Chondrocyte (in vitro differentiated cells): ENCODE results near the gene POC1B. TPM values are rescaled to one million over a fixed set of nuclear protein-coding genes. Genes with fewer than 3 reads are reported as not detected.
A peak's percentile ranks its signal among the peaks of the same experiment; 100 is the strongest.

Experiments
- DNase-seq: peaks from one replicate; pipeline ENCODE4 v3.0.0; 2021; ENCODE audit warnings: mixed read lengths, low spot score
- H3K27ac Mint-ChIP-seq: one replicate; pipeline ENCODE4 v1.8.0; 2021; ENCODE audit warnings: mild to moderate bottlenecking, moderate library complexity, mixed read lengths; ENCODE audit not compliant: unreplicated experiment
- H3K27me3 Mint-ChIP-seq: 2 replicates; pipeline ENCODE4 v1.8.0; 2021; ENCODE audit warnings: low read depth, mixed read lengths
- H3K36me3 Mint-ChIP-seq: 2 replicates; pipeline ENCODE4 v1.8.0; 2021; ENCODE audit warnings: low read depth, mixed read lengths
- H3K4me1 Mint-ChIP-seq: 2 replicates; pipeline ENCODE4 v1.8.0; 2021; ENCODE audit warnings: low read depth, mild to moderate bottlenecking, mixed read lengths
- H3K4me3 Mint-ChIP-seq: one replicate; pipeline ENCODE4 v1.8.0; 2021; ENCODE audit warnings: mild to moderate bottlenecking, moderate library complexity, mixed read lengths; ENCODE audit not compliant: unreplicated experiment
- H3K9me3 Mint-ChIP-seq: 2 replicates; pipeline ENCODE4 v1.8.0; 2021; ENCODE audit warnings: low read depth, mixed read lengths
- total RNA-seq: library from RNA; stranded (reverse); gene quantifications from 3 replicates; pipeline ENCODE4 v1.2.1, GENCODE V29; 2021
- TF ChIP-seq, protein P1 (sequence below): fragments of 200-600 bp; sonication (generic); IDR thresholded peaks from 2 replicates; pipeline ENCODE4 v1.5.0; 2021; ENCODE audit warnings: antibody characterized with exemption, mild to moderate bottlenecking, moderate library complexity

Gene POC1B
- total RNA-seq, 1 donor from 2014 or later: 10.4 TPM

DNA sequence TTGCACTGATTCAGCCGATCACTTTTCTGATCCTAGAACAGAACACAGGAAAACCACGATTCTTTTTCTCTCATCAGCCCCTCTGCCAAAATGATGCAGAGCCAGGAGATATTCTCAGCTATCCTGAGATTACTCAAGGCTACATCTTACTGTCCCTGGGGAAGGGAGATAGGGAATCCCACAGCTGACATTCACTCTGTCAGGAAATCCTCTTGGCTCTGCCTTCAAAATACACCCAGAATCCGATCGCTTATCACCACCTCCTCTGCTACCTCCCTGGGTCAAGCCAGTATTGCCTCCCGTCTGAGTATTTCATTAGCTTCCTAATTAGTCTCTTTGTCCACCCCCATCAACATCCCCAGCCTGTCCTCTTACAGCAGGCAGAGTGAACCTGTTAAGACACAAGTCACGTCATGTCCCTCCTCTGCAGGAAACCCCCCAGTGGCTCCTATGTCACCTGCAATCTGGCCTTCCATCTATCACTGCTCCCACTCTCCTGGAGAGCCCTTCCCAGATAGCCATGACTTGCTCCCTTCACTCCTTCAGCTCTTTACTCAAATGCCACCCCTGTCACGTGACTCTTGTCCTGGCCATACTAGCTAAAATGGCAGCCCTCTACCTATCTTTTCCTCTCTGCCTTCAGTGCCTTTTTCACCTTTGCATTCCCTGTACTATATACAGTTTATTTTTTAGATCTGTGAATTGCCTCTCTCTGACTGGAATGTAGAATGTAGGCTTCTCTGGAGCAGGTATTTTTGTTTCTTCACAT lies 71.6 kb downstream of the POC1B start:
- Mint-ChIP-seq H3K36me3 (no peaks in the 10 kb centered on the region), H3K27ac (peak overlapping the region; percentile 97), H3K4me3 (no peak overlapping the region), H3K4me1 (peaks cover 52% of the 10 kb centered on the region), H3K9me3 (no peaks in the 10 kb centered on the region), H3K27me3 (no peaks in the 10 kb centered on the region)
- TF ChIP-seq, protein P1, sequence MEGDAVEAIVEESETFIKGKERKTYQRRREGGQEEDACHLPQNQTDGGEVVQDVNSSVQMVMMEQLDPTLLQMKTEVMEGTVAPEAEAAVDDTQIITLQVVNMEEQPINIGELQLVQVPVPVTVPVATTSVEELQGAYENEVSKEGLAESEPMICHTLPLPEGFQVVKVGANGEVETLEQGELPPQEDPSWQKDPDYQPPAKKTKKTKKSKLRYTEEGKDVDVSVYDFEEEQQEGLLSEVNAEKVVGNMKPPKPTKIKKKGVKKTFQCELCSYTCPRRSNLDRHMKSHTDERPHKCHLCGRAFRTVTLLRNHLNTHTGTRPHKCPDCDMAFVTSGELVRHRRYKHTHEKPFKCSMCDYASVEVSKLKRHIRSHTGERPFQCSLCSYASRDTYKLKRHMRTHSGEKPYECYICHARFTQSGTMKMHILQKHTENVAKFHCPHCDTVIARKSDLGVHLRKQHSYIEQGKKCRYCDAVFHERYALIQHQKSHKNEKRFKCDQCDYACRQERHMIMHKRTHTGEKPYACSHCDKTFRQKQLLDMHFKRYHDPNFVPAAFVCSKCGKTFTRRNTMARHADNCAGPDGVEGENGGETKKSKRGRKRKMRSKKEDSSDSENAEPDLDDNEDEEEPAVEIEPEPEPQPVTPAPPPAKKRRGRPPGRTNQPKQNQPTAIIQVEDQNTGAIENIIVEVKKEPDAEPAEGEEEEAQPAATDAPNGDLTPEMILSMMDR: no peak
- no peak for DNase-seq

DNA sequence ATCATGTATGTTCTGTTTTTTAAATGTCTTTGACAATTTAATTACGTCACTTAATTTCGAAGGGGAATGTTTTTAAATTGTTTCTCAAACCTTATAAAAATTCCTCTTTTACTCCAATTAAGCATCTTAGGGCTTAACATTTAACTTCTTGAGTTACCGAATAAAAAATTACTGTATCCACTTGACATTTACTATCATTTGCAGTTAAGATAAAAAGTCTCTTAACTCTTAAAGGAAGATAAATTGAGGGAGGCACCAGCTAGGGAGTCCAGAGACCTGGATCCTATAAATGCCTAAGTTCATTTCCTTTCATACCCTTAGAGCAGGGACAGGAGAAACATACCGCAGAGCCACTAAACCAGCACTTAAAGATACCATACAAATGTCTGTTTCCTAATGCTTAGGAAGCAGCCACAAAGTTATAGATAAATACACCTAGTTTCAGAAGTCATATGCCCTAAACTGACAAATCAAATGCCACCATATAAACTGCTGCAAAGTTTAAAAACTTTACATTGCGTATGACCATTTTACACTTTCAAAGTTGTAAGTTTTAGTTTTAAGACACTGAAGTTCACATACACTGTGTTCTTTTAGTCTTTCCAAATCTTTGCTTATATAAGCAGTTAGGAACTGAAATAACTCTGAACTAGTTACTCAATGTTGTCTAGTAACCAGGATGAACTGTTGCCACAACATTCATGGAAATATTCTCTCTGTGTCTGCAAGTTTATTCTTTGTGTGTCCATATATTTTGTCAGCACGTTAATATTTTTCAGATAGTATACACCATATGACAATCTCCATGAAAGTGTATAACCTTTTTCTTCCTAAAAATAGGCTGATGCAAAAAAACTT lies 72.5 kb downstream of the POC1B start:
- H3K9me3 Mint-ChIP-seq: no peaks in the 10 kb centered on the region
- peak overlapping the region; percentile 97 for H3K27ac Mint-ChIP-seq
- no peaks in the 10 kb centered on the region for H3K36me3 Mint-ChIP-seq
- TF ChIP-seq, protein P1: no peak
- H3K4me3 Mint-ChIP-seq: no peak overlapping the region
- peaks cover 57% of the 10 kb centered on the region for H3K4me1 Mint-ChIP-seq
- no peaks in the 10 kb centered on the region for H3K27me3 Mint-ChIP-seq
- no peak for DNase-seq

GRCh38 chr12:89451841-89452251 lies 74.0 kb downstream of the POC1B start:
- peak overlapping the region; percentile 97 for H3K27ac Mint-ChIP-seq
- DNase-seq: no peak
- no peaks in the 10 kb centered on the region for H3K9me3 Mint-ChIP-seq
- H3K27me3 Mint-ChIP-seq: no peaks in the 10 kb centered on the region
- peak overlapping the region; percentile 46 for H3K4me3 Mint-ChIP-seq
- no peaks in the 10 kb centered on the region for H3K36me3 Mint-ChIP-seq
- peaks cover 57% of the 10 kb centered on the region for H3K4me1 Mint-ChIP-seq
- TF ChIP-seq, protein P1: no peak

DNA sequence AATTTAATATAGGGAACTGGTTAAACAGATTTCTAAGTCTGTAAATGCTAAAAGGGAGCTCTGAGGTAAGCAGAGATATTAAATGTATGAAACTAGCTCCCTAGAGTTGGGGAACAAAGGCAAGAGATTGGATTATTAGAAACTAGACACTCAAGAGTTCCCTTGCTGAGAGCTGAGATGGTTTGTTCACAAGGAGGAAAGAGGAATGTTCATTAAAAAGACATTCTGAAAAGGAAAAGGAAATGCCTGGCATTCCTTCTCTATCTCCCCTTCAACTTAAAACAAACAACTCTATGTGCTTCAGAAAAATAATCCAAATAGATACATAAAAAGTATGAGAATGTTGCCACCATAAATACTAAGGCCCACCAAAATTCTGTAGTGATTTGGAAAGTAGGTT lies 74.9 kb downstream of the POC1B start:
- Mint-ChIP-seq H3K9me3 (no peaks in the 10 kb centered on the region), H3K27ac (peak overlapping the region; percentile 97), H3K4me3 (no peak overlapping the region), H3K27me3 (no peaks in the 10 kb centered on the region), H3K36me3 (no peaks in the 10 kb centered on the region), H3K4me1 (peaks cover 57% of the 10 kb centered on the region)
- no peak for DNase-seq
- TF ChIP-seq, protein P1: no peak

DNA sequence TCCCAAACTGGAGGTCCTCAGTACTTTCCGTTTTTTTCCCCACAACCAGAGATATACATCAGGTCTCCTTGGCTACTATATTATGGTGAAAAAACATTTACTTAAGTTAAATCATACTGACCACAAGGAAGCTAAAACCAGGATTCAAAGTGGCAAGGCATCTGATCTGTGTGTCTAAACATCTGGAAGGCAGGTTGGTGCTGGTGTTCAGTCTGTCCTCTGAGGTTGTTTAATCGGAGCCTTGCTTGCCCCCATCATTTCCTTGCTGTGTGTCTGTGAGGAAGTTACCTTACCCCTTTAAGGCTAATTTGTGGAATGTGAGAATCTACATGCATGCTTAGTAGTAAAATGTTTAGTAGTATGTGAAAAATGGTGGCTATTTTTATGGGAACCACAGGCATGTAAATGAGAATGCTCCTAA lies 76.9 kb downstream of the POC1B start:
- no peaks in the 10 kb centered on the region for H3K27me3 Mint-ChIP-seq
- peaks cover 6% of the 10 kb centered on the region for H3K9me3 Mint-ChIP-seq
- no peak overlapping the region for H3K4me3 Mint-ChIP-seq
- peaks cover 47% of the 10 kb centered on the region for H3K4me1 Mint-ChIP-seq
- no peaks in the 10 kb centered on the region for H3K36me3 Mint-ChIP-seq
- no peak overlapping the region for H3K27ac Mint-ChIP-seq
- TF ChIP-seq, protein P1: no peak
- DNase-seq: no peak
